Measurements from ENCODE around the gene POLR2F.

DNA sequence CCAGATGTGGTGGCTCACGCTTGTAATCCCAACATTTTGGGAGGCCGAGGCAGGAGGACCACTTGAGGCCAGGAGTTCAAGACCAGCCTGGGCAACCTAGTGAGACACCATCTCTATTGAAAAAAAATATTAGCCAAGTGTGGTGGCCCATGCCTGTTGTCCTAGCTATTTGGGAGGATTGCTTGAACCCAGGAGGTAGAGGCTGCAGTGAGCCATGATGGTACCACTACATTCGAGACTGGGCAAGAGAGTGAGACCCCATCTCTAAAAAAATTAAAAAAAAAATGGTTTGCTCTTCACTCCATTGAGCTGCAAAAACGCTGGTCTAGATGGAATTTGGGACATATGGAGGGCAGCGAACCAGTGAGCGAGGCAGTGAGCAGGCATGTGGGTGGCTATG, 52.4 kb downstream of the POLR2F start:
- TF ChIP-seq, protein P1, sequence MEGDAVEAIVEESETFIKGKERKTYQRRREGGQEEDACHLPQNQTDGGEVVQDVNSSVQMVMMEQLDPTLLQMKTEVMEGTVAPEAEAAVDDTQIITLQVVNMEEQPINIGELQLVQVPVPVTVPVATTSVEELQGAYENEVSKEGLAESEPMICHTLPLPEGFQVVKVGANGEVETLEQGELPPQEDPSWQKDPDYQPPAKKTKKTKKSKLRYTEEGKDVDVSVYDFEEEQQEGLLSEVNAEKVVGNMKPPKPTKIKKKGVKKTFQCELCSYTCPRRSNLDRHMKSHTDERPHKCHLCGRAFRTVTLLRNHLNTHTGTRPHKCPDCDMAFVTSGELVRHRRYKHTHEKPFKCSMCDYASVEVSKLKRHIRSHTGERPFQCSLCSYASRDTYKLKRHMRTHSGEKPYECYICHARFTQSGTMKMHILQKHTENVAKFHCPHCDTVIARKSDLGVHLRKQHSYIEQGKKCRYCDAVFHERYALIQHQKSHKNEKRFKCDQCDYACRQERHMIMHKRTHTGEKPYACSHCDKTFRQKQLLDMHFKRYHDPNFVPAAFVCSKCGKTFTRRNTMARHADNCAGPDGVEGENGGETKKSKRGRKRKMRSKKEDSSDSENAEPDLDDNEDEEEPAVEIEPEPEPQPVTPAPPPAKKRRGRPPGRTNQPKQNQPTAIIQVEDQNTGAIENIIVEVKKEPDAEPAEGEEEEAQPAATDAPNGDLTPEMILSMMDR (IDR thresholded peaks at IDR 0.05), result no peak
- TF ChIP-seq EZH2phosphoT487 (IDR thresholded peaks at IDR 0.05) (no peak), EZH2 (IDR thresholded peaks at IDR 0.05) (no peak)

All from neural progenitor cell (in vitro differentiated cells).